Heart left ventricle (tissue), 13 donors: Measurements from ENCODE around the gene PCK2.

Experiments used
- CTCF ChIP-seq, 12 donors: fragments of 200-600 bp; sonication (generic) in 4 of 12; IDR thresholded peaks; one replicate each; pipeline versions ENCODE4 v1.5.0 to v1.8.0; 2018 to 2022; ENCODE audit warnings: antibody characterized with exemption in 12 of 12, mild to moderate bottlenecking in 5 of 12
- POLR2A ChIP-seq, 2 donors: fragments of 450-650 bp; IDR thresholded peaks; one replicate each; pipeline ENCODE4 v1.6.1; 2017; ENCODE audit warnings: antibody characterized with exemption in 2 of 2, mild to moderate bottlenecking in 2 of 2, moderate library complexity in 2 of 2
- donor health status: ischemic (EF 13 %, LVEDD 7.1; RV severe dilation, severe dysfunction).
- donor health status: DM: no; HTN: yes; CAD: no.
- donor health status: DM: no; HTN: no; CAD: no.
- donor health status: ischemic (EF 25% LVEDD 6.9; RV normal size, moderate dysfunction).
- donor health status: ischemic (EF 25% LVEDD 5.7; RV mildly dilated, moderate dysfunction).
- donor health status: ischemic (EF 35%, LVEDD 5.7; RV mildly dilated, moderate dysfunction).
- donor health status: nonischemic (EF 11% LVEDD 7.7; RV severe dilation, severe dysfunction).
- donor health status: DM: yes; HTN: yes; CAD: no.
- donor health status: PGD.
- donor health status: ischemic (EF 29% LVEDD 5.4; RV normal size, mild dysfunction).
- donor health status: nonischemic (EF 23%, LVEDD 6.1; RV moderate dilation, normal function).

GRCh38 chr14:24066496-24067132, 27.5 kb upstream of the PCK2 start:
- TF ChIP-seq CTCF (IDR thresholded peaks at IDR 0.05) (no peak), POLR2A (IDR thresholded peaks at IDR 0.05) (no peak)
